ENCODE results near the gene LMX1B. TPM values are rescaled to one million over a fixed set of nuclear protein-coding genes. Genes with fewer than 3 reads are reported as not detected.

The LMX1B gene
- total and polyA plus RNA-seq, 8 donors: 0.20 TPM; not detected in 7

- WGBS, 5 donors: 1 to 5% (median 5%) methylated on average over 18 to 62 of the region's 62 CpGs
- Histone ChIP-seq H3K27ac (no peak overlapping the region), H3K9me3 (no peaks in the 10 kb centered on the region), H3K4me1 (peaks cover 47 to 65% (median 60%) of the 10 kb centered on the region in 4 donors), H3K27me3 (peaks cover 35 to 99% (median 92%) of the 10 kb centered on the region in 3 donors), H3K36me3 (no peaks in the 10 kb centered on the region), H3K4me3 (peak overlapping the region in 3 of 4 donors; percentile 12 to 31 (median 23))
- TF ChIP-seq POLR2A (IDR thresholded peaks at IDR 0.05) (no peak), EP300 (IDR thresholded peaks at IDR 0.05) (no peak), POLR2AphosphoS5 (IDR thresholded peaks at IDR 0.05) (no peak), CTCF (IDR thresholded peaks at IDR 0.05) (no peak)
- intact Hi-C loops (cut with DNase I; ENCODE audit: low total_unique reads): loop anchor here (10.0 kb wide), 1 partner anchor 169 kb away; no protein-coding TSS in a partner anchor
- peak; percentile 47 to 86 for DNase-seq
These were observed 1.6 kb downstream of the LMX1B start for GRCh38 chr9:126615245-126615790.

- no peak overlapping the region for H3K27ac ChIP-seq
- peaks cover 32 to 99% (median 92%) of the 10 kb centered on the region in 3 donors for H3K27me3 ChIP-seq
- H3K36me3 ChIP-seq: no peaks in the 10 kb centered on the region
- no peaks in the 10 kb centered on the region for H3K9me3 ChIP-seq
- peaks cover 43 to 59% (median 54%) of the 10 kb centered on the region in 4 donors for H3K4me1 ChIP-seq
- TF ChIP-seq EP300 (IDR thresholded peaks at IDR 0.05) (no peak), POLR2A (IDR thresholded peaks at IDR 0.05) (no peak), CTCF (IDR thresholded peaks at IDR 0.05) (no peak), POLR2AphosphoS5 (IDR thresholded peaks at IDR 0.05) (no peak)
- no peak for DNase-seq
- intact Hi-C loops (cut with DNase I; ENCODE audit: low total_unique reads): loop anchor here (10.0 kb wide), 1 partner anchor 169 kb away; no protein-coding TSS in a partner anchor
- peak overlapping the region in 2 of 4 donors; percentile 23 to 31 for H3K4me3 ChIP-seq
- WGBS, 5 donors: 42 to 49% (median 47%) methylated on average over 13 to 14 of the region's 14 CpGs
These were observed 2.2 kb downstream of the LMX1B start for GRCh38 chr9:126615791-126616447.

- H3K36me3 ChIP-seq: no peaks in the 10 kb centered on the region
- peaks cover 38 to 53% (median 48%) of the 10 kb centered on the region in 4 donors for H3K4me1 ChIP-seq
- no peak overlapping the region for H3K4me3 ChIP-seq
- H3K27ac ChIP-seq: no peak overlapping the region
- intact Hi-C loops (cut with DNase I; ENCODE audit: low total_unique reads): loop anchor here (10.0 kb wide), 1 partner anchor 168 kb away; no protein-coding TSS in a partner anchor
- WGBS, 5 donors: 80 to 88% (median 83%) methylated on average over 9 to 10 of the region's 10 CpGs
- TF ChIP-seq POLR2A (IDR thresholded peaks at IDR 0.05) (no peak), POLR2AphosphoS5 (IDR thresholded peaks at IDR 0.05) (no peak), CTCF (IDR thresholded peaks at IDR 0.05) (no peak), EP300 (IDR thresholded peaks at IDR 0.05) (no peak)
- DNase-seq: no peak
- no peaks in the 10 kb centered on the region for H3K9me3 ChIP-seq
- H3K27me3 ChIP-seq: peaks cover 28 to 99% (median 92%) of the 10 kb centered on the region in 3 donors
These were observed 2.8 kb downstream of the LMX1B start for GRCh38 chr9:126616521-126616976.

- 47 to 53% (median 49%) methylated on average over 18 of the region's 18 CpGs for WGBS, 5 donors
- H3K27me3 ChIP-seq: peaks cover 35 to 99% (median 92%) of the 10 kb centered on the region in 3 donors
- H3K9me3 ChIP-seq: no peaks in the 10 kb centered on the region
- H3K4me3 ChIP-seq: no peak overlapping the region
- peaks cover 34 to 47% (median 41%) of the 10 kb centered on the region in 4 donors for H3K4me1 ChIP-seq
- intact Hi-C loops (cut with DNase I; ENCODE audit: low total_unique reads): loop anchor here (10.0 kb wide), 1 partner anchor 168 kb away; no protein-coding TSS in a partner anchor
- TF ChIP-seq CTCF (IDR thresholded peaks at IDR 0.05) (no peak), POLR2AphosphoS5 (IDR thresholded peaks at IDR 0.05) (no peak), EP300 (IDR thresholded peaks at IDR 0.05) (no peak), POLR2A (IDR thresholded peaks at IDR 0.05) (no peak)
- no peak overlapping the region for H3K27ac ChIP-seq
- no peak for DNase-seq
- H3K36me3 ChIP-seq: no peaks in the 10 kb centered on the region
These were observed 3.5 kb downstream of the LMX1B start for GRCh38 chr9:126617003-126617822.

All from stomach (tissue), 9 donors.